HG03064 (cell line): ENCODE measurements around the gene SYNE1.
"Not testable (repeated sequence)": the region's sequence is repeated elsewhere in the genome, so short reads cannot be mapped to it uniquely, and the experiment has no call there.

Experiments used
- ATAC-seq: cut with Tn5 transposase; IDR thresholded peaks from one replicate; pipeline ENCODE4 v1.9.1; 2021; ENCODE audit warnings: low read depth; ENCODE audit not compliant: unreplicated experiment

SYNE1 gene

GRCh38 chr6:152625213-152625612, 11.9 kb downstream of the SYNE1 start:
- ATAC-seq, result no peak

GRCh38 chr6:152614776-152615175, 22.4 kb downstream of the SYNE1 start:
- ATAC-seq, result not testable (repeated sequence)

GRCh38 chr6:152609125-152609670, 28.0 kb downstream of the SYNE1 start:
- no peak for ATAC-seq

- ATAC-seq, result no peak
Measured at GRCh38 chr6:152605941-152606340, 31.2 kb downstream of the SYNE1 start.

GRCh38 chr6:152605342-152605741, 31.8 kb downstream of the SYNE1 start:
- no peak for ATAC-seq

GRCh38 chr6:152603911-152604310, 33.3 kb downstream of the SYNE1 start:
- ATAC-seq, result no peak

GRCh38 chr6:152600022-152600421, 37.1 kb downstream of the SYNE1 start:
- no peak for ATAC-seq

GRCh38 chr6:152598901-152599537, 38.1 kb downstream of the SYNE1 start:
- ATAC-seq, result no peak

GRCh38 chr6:152598421-152598820, 38.7 kb downstream of the SYNE1 start:
- no peak for ATAC-seq

GRCh38 chr6:152596726-152597125, 40.4 kb downstream of the SYNE1 start:
- no peak for ATAC-seq

GRCh38 chr6:152595499-152595898, 41.7 kb downstream of the SYNE1 start:
- ATAC-seq, result no peak

- no peak for ATAC-seq
Measured at GRCh38 chr6:152594701-152595100, 42.5 kb downstream of the SYNE1 start.

GRCh38 chr6:152588456-152588855, 48.7 kb downstream of the SYNE1 start:
- ATAC-seq, result no peak

GRCh38 chr6:152587473-152587872, 49.7 kb downstream of the SYNE1 start:
- ATAC-seq, result no peak

- ATAC-seq, result no peak
Measured at GRCh38 chr6:152585236-152585635, 51.9 kb downstream of the SYNE1 start.

GRCh38 chr6:152583888-152584287, 53.3 kb downstream of the SYNE1 start:
- ATAC-seq, result no peak

- ATAC-seq, result no peak
Measured at GRCh38 chr6:152576525-152576924, 60.6 kb downstream of the SYNE1 start.

GRCh38 chr6:152575621-152576150, 61.5 kb downstream of the SYNE1 start:
- no peak for ATAC-seq

GRCh38 chr6:152575161-152575560, 62.0 kb downstream of the SYNE1 start:
- ATAC-seq, result no peak

GRCh38 chr6:152573762-152574161, 63.4 kb downstream of the SYNE1 start:
- no peak for ATAC-seq

- ATAC-seq, result no peak
Measured at GRCh38 chr6:152572338-152573088, 64.6 kb downstream of the SYNE1 start.

GRCh38 chr6:152571943-152572337, 65.2 kb downstream of the SYNE1 start:
- ATAC-seq, result no peak
